OCI-LY1 (cell line): ENCODE data around the gene IFT52.

Source experiments
- H2AFZ ChIP-seq: fragments of 200-600 bp; sonication (generic), shearing (Covaris generic); 2 replicates; pipeline ENCODE4 v1.6.0; 2014; ENCODE audit warnings: antibody characterized with exemption, mild to moderate bottlenecking, low read length
- H3F3A ChIP-seq: fragments of 200-600 bp; sonication (generic), shearing (Covaris generic); 2 replicates; pipeline ENCODE4 v1.6.0; 2014; ENCODE audit warnings: mild to moderate bottlenecking, antibody characterized with exemption, low read length, moderate library complexity; ENCODE audit not compliant: insufficient read depth
- H3K27ac ChIP-seq: fragments of 200-600 bp; sonication (generic); 2 replicates; pipeline ENCODE4 v1.5.1; 2014; ENCODE audit warnings: low read length, mixed run types, mild to moderate bottlenecking, low read depth; ENCODE audit not compliant: poor library complexity, severe bottlenecking
- H3K27me3 ChIP-seq: fragments of 200-600 bp; sonication (generic); 2 replicates; pipeline ENCODE4 v1.6.0; 2014; ENCODE audit warnings: antibody characterized with exemption, mild to moderate bottlenecking, low read length, moderate library complexity; ENCODE audit not compliant: insufficient read depth
- H3K36me3 ChIP-seq: fragments of 200-600 bp; sonication (generic); 2 replicates; pipeline ENCODE4 v1.6.1; 2014; ENCODE audit warnings: mild to moderate bottlenecking, antibody characterized with exemption, low read length, moderate library complexity, mixed read lengths; ENCODE audit not compliant: insufficient read depth
- H3K4me1 ChIP-seq: fragments of 200-600 bp; sonication (generic); 2 replicates; pipeline ENCODE4 v1.5.1; 2014; ENCODE audit warnings: mild to moderate bottlenecking, low read length, moderate library complexity; ENCODE audit not compliant: insufficient read depth, severe bottlenecking
- H3K4me2 ChIP-seq: fragments of 200-600 bp; sonication (generic), shearing (Covaris generic); 2 replicates; pipeline ENCODE4 v1.6.1; 2014; ENCODE audit warnings: low read length
- H3K4me3 ChIP-seq: fragments of 200-600 bp; sonication (generic); 2 replicates; pipeline ENCODE4 v1.5.1; 2014; ENCODE audit warnings: low read length, low read depth, mild to moderate bottlenecking, mixed read lengths; ENCODE audit not compliant: poor library complexity, severe bottlenecking
- H3K79me2 ChIP-seq: fragments of 200-600 bp; shearing (Covaris generic); 2 replicates; pipeline ENCODE4 v1.6.1; 2016; ENCODE audit warnings: mixed run types, low read length, mixed read lengths; ENCODE audit not compliant: insufficient read depth
- H3K9ac ChIP-seq: fragments of 200-600 bp; sonication (generic), shearing (Covaris generic); 2 replicates; pipeline ENCODE4 v1.6.1; 2014; ENCODE audit warnings: mild to moderate bottlenecking, low read length, mixed read lengths
- H3K9me2 ChIP-seq: fragments of 200-600 bp; sonication (generic), shearing (Covaris generic); 2 replicates; pipeline ENCODE4 v1.6.1; 2014; ENCODE audit warnings: low read depth, mild to moderate bottlenecking, low read length, mixed read lengths
- H3K9me3 ChIP-seq: fragments of 200-600 bp; shearing (Covaris generic); 2 replicates; pipeline ENCODE4 v1.6.1; 2014; ENCODE audit warnings: low read length, mixed read lengths
- H4K20me1 ChIP-seq: fragments of 200-600 bp; sonication (generic), shearing (Covaris generic); 2 replicates; pipeline ENCODE4 v1.6.0; 2016; ENCODE audit warnings: mild to moderate bottlenecking, low read length; ENCODE audit not compliant: insufficient read depth
- CTCF ChIP-seq: fragments of 200-600 bp; sonication (generic), shearing (Covaris generic); IDR thresholded peaks from 2 replicates; pipeline ENCODE4 v1.5.1; 2017; ENCODE audit warnings: mild to moderate bottlenecking, antibody characterized with exemption, low read length, moderate library complexity, mixed read lengths
- EZH2 ChIP-seq: fragments of 200-600 bp; sonication (generic), shearing (Covaris generic); IDR thresholded peaks from 2 replicates; pipeline ENCODE4 v1.8.0; 2017; ENCODE audit warnings: borderline replicate concordance, mixed run types, mild to moderate bottlenecking, antibody characterized with exemption, low read length, moderate library complexity, mixed read lengths

The IFT52 gene

GRCh38 chr20:43686820-43687219, 96.1 kb downstream of the IFT52 start:
- H3K4me2 ChIP-seq = no peak overlapping the region
- H3K4me1 ChIP-seq = peaks cover 15% of the 10 kb centered on the region
- no peaks in the 10 kb centered on the region for H3K9me3 ChIP-seq
- peak overlapping the region; percentile 26 for H3K27ac ChIP-seq
- no peak overlapping the region for H3K9ac ChIP-seq
- TF ChIP-seq EZH2 (no peak), CTCF (no peak)
- H3K4me3 ChIP-seq = no peak overlapping the region
- H3K36me3 ChIP-seq = peaks cover 75% of the 10 kb centered on the region
- no peak overlapping the region for H2AFZ ChIP-seq
- H3F3A ChIP-seq = 0 out of 2 replicates have a peak, but pooled peaks cover under 1% of the 10 kb centered on the region
- no peaks in the 10 kb centered on the region for H3K79me2 ChIP-seq
- no peaks in the 10 kb centered on the region for H4K20me1 ChIP-seq
- no peaks in the 10 kb centered on the region for H3K9me2 ChIP-seq
- H3K27me3 ChIP-seq = no peaks in the 10 kb centered on the region

GRCh38 chr20:43689165-43689564, 98.4 kb downstream of the IFT52 start:
- peak overlapping the region; percentile 12 for H3K27ac ChIP-seq
- H3K4me2 ChIP-seq = no peak overlapping the region
- no peaks in the 10 kb centered on the region for H3K9me2 ChIP-seq
- no peak overlapping the region for H3K4me3 ChIP-seq
- H3F3A ChIP-seq = no peaks in the 10 kb centered on the region
- no peaks in the 10 kb centered on the region for H3K27me3 ChIP-seq
- no peak overlapping the region for H2AFZ ChIP-seq
- H3K4me1 ChIP-seq = no peaks in the 10 kb centered on the region
- H3K36me3 ChIP-seq = peaks cover 77% of the 10 kb centered on the region
- TF ChIP-seq EZH2 (no peak), CTCF (no peak)
- no peaks in the 10 kb centered on the region for H4K20me1 ChIP-seq
- no peaks in the 10 kb centered on the region for H3K9me3 ChIP-seq
- H3K9ac ChIP-seq = no peak overlapping the region
- H3K79me2 ChIP-seq = no peaks in the 10 kb centered on the region

- Histone ChIP-seq H3F3A (no peaks in the 10 kb centered on the region), H3K36me3 (peaks cover 87% of the 10 kb centered on the region), H3K79me2 (no peaks in the 10 kb centered on the region), H4K20me1 (no peaks in the 10 kb centered on the region), H3K9me3 (no peaks in the 10 kb centered on the region), H3K4me2 (no peak overlapping the region), H3K4me3 (no peak overlapping the region), H3K27me3 (no peaks in the 10 kb centered on the region), H3K4me1 (no peaks in the 10 kb centered on the region), H2AFZ (no peak overlapping the region), H3K9ac (no peak overlapping the region), H3K9me2 (no peaks in the 10 kb centered on the region), H3K27ac (peak overlapping the region; percentile 37)
- TF ChIP-seq EZH2 (no peak), CTCF (no peak)
Measured at GRCh38 chr20:43690943-43691598, 100.3 kb downstream of the IFT52 start.
